Transverse colon (tissue), 3 donors: ENCODE results near the gene ISCA1.

Experiments used
- CTCF ChIP-seq, 5 experiments: fragments of 200-600 bp in 3 of 5; fragments of 450-650 bp in 2 of 5; sonication (generic) in 3 of 5; IDR thresholded peaks; 1 replicate in 2 of 5; 2 replicates in 3 of 5; pipeline ENCODE4 v1.5.1; 2016 to 2017; ENCODE audit warnings: antibody characterized with exemption in 5 of 5, inconsistent platforms in 3 of 5, mild to moderate bottlenecking in 2 of 5, moderate library complexity in 1 of 5
- POLR2A ChIP-seq: fragments of 450-650 bp; IDR thresholded peaks from one replicate; pipeline ENCODE4 v1.6.1; 2016; ENCODE audit warnings: antibody characterized with exemption, mild to moderate bottlenecking, moderate library complexity

GRCh38 chr9:86253577-86253976 is 28.8 kb downstream of the ISCA1 start:
- TF ChIP-seq POLR2A: no peak
- no peak for TF ChIP-seq CTCF (IDR thresholded peaks at IDR 0.05)
